ENCODE measurements around the gene IL20RB. TPM values are rescaled to one million over a fixed set of nuclear protein-coding genes. Genes with fewer than 3 reads are reported as not detected.
"Not testable (repeated sequence)": the region's sequence is repeated elsewhere in the genome, so short reads cannot be mapped to it uniquely, and the experiment has no call there.

IL20RB gene
- total and polyA plus RNA-seq, 10 donors: 0.33 to 3.1 (median 0.85) TPM

DNA sequence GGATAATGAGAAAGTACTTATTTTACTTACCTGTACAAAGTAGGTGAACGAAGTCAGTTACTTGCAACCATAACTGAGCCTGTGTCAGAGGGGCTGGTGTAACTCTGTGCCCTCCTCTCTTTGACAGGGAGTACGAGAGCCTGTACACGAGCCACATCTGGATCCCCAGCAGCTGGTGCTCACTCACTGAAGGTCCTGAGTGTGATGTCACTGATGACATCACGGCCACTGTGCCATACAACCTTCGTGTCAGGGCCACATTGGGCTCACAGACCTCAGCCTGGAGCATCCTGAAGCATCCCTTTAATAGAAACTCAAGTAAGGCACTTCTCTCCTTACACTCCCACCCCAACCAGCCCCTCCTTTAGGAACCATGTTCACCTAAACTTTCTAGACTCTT lies 24.2 kb downstream of the IL20RB start:
- Histone ChIP-seq H3K27ac (no peak overlapping the region), H3K27me3 (replicated peaks in 1 of 7) (no peaks in the 10 kb centered on the region), H3K4me1 (no peaks in the 10 kb centered on the region), H3K36me3 (no peaks in the 10 kb centered on the region), H3K9me3 (no peaks in the 10 kb centered on the region), H3K4me3 (no peak overlapping the region)
- 83 to 95% (median 91%) methylated on average over 5 of the region's 5 CpGs for WGBS, 5 donors
- intact Hi-C loops (cut with DNase I; ENCODE audit: low total_unique reads): no loop called here
- DNase-seq: no peak
- TF ChIP-seq POLR2AphosphoS5 (IDR thresholded peaks at IDR 0.05): no peak
- TF ChIP-seq, protein P1, sequence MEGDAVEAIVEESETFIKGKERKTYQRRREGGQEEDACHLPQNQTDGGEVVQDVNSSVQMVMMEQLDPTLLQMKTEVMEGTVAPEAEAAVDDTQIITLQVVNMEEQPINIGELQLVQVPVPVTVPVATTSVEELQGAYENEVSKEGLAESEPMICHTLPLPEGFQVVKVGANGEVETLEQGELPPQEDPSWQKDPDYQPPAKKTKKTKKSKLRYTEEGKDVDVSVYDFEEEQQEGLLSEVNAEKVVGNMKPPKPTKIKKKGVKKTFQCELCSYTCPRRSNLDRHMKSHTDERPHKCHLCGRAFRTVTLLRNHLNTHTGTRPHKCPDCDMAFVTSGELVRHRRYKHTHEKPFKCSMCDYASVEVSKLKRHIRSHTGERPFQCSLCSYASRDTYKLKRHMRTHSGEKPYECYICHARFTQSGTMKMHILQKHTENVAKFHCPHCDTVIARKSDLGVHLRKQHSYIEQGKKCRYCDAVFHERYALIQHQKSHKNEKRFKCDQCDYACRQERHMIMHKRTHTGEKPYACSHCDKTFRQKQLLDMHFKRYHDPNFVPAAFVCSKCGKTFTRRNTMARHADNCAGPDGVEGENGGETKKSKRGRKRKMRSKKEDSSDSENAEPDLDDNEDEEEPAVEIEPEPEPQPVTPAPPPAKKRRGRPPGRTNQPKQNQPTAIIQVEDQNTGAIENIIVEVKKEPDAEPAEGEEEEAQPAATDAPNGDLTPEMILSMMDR (IDR thresholded peaks at IDR 0.05 in 8 of 11, conservative IDR thresholded peaks at IDR 0.05 in 3 of 11): no peak
- no peak for TF ChIP-seq POLR2A (IDR thresholded peaks at IDR 0.05)

- Histone ChIP-seq H3K36me3 (no peaks in the 10 kb centered on the region), H3K9me3 (no peaks in the 10 kb centered on the region)
- TF ChIP-seq POLR2AphosphoS5 (IDR thresholded peaks at IDR 0.05): no peak
- TF ChIP-seq, protein P1 (IDR thresholded peaks at IDR 0.05 in 8 of 11, conservative IDR thresholded peaks at IDR 0.05 in 3 of 11): no peak
These were observed 24.8 kb downstream of the IL20RB start for GRCh38 chr3:136982520-136983138.

DNA sequence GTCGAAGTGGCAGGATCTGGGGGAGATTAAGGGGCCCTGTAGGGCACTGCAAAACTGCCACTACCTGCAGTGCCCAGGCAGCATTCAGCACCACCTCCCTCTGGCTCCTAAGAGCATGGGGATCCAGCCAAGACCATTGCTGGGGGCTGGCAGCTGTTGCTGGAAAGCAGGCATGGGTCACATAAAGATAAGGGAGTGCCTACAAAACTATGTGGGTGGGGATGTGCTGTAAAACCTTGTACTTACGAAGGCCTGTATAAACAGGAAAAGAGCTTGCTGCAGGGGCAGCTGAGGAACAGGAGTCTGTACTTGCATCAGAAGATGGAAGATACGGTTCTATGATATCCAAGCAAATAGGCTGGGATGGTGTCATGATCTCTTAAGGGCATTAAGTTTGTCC lies 27.1 kb downstream of the IL20RB start:
- intact Hi-C loops (cut with DNase I; ENCODE audit: low total_unique reads): no loop called here
- Histone ChIP-seq H3K4me3 (no peak overlapping the region), H3K9me3 (no peaks in the 10 kb centered on the region), H3K36me3 (no peaks in the 10 kb centered on the region), H3K4me1 (no peaks in the 10 kb centered on the region), H3K27me3 (replicated peaks in 1 of 7) (no peaks in the 10 kb centered on the region), H3K27ac (no peak overlapping the region)
- TF ChIP-seq POLR2AphosphoS5 (IDR thresholded peaks at IDR 0.05): no peak
- TF ChIP-seq POLR2A (IDR thresholded peaks at IDR 0.05): no peak
- TF ChIP-seq, protein P1 (IDR thresholded peaks at IDR 0.05 in 8 of 11, conservative IDR thresholded peaks at IDR 0.05 in 3 of 11): no peak
- DNase-seq: no peak
- WGBS, 5 donors: 61 to 77% (median 71%) methylated on average over 3 of the region's 3 CpGs

More at GRCh38 chr3:136982520-136983138, 24.8 kb downstream of the IL20RB start:
- Histone ChIP-seq H3K4me1 (no peaks in the 10 kb centered on the region), H3K27ac (no peak overlapping the region), H3K4me3 (no peak overlapping the region), H3K27me3 (replicated peaks in 1 of 7) (no peaks in the 10 kb centered on the region)
- WGBS, 5 donors: 91 to 96% (median 94%) methylated on average over 3 to 4 of the region's 4 CpGs
- no peak for DNase-seq
- intact Hi-C loops (cut with DNase I; ENCODE audit: low total_unique reads): no loop called here

- DNase-seq; H3K4me3 ChIP-seq; H3K4me1 ChIP-seq; H3K9me3 ChIP-seq; intact Hi-C loops (cut with DNase I; ENCODE audit: low total_unique reads); H3K27me3 ChIP-seq (replicated peaks in 1 of 7); H3K27ac ChIP-seq; H3K36me3 ChIP-seq: not testable (repeated sequence)
- 94 to 97% (median 97%) methylated on average over 15 to 39 of the region's 39 CpGs for WGBS, 5 donors
These were observed 29.7 kb downstream of the IL20RB start for GRCh38 chr3:136987398-136987980.

Data from spleen (tissue), 11 donors.